Measurements from ENCODE around the gene LHX5.

LHX5 gene

GRCh38 chr12:113438523-113439300 is 33.0 kb downstream of the LHX5 start:
- no peak for DNase-seq

DNA sequence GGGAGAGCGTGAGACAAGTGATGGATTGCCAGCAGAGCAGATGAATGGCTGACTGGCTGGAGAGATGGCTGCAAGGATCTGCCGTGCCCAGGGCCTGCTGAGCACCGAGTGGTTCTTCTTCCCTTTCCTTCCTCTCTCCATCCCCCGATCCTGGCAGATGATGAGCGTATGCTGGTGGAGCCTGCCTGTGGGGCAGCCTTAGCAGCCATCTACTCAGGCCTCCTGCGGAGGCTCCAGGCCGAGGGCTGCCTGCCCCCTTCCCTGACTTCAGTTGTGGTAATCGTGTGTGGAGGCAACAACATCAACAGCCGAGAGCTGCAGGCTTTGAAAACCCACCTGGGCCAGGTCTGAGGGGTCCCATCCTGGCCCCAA is 34.0 kb downstream of the LHX5 start:
- DNase-seq, result no peak

DNA sequence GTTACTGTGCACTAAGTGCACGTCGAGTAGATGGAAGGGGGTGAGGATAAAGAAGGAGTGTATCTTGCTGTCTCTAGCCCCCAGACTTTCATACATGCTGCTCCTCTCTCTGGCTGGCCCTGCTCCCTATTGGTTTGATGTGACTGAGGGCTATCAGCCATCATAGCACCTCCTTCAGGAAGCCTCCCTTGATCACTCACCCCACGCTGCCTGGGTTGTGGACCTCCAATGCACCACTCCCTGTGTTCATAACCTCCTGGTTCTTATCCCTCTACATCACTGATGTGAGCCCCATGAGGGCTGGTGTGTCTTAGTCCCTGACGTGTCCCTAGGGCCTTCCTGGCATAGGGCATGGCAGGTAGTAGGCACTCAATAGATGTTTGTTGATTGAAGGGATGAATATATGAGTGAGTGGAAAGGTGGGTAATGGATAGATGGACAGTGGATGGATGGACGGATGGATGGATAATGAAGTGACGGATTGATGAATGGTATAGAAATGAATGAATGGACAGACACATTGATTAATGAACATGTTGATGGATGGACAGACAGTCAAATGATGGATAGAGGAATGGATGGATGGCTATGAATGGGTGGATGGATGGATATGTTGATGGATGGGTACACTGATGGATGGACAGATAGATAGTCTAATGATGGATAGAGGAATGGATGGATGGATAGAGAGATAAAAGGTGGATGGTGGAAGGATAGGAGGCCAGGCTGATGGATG is 34.5 kb downstream of the LHX5 start:
- no peak for DNase-seq

GRCh38 chr12:113436586-113436985 is 35.1 kb downstream of the LHX5 start:
- no peak for DNase-seq

- DNase-seq, result no peak
Measured at GRCh38 chr12:113435367-113435766, 36.3 kb downstream of the LHX5 start.

GRCh38 chr12:113432986-113433385 is 38.7 kb downstream of the LHX5 start:
- DNase-seq, result no peak

- no peak for DNase-seq
Measured at GRCh38 chr12:113428482-113428881, 43.2 kb downstream of the LHX5 start.

DNA sequence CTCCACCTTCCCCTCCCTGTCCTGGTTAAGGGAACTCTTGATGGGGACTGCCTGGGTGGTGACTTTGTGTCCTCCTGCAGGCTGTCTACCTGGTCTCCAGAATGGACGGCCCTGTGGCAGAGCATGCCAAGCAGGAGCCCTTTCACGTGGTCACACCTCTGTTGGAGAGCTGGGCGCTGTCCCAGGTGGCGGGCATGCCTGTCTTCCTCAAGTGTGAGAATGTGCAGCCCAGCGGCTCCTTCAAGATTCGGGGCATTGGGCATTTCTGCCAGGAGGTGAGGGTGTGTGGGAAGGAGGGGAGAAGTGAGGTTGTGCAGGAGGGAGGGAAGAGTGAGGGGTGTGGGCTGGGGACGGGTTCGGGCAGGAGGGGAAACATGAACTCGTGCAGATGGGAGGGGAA is 43.8 kb downstream of the LHX5 start:
- no peak for DNase-seq

- DNase-seq, result no peak
Measured at GRCh38 chr12:113425960-113426453, 45.7 kb downstream of the LHX5 start.

GRCh38 chr12:113424915-113425823 is 46.5 kb downstream of the LHX5 start:
- peak; percentile 56 for DNase-seq

GRCh38 chr12:113424456-113424855 is 47.2 kb downstream of the LHX5 start:
- DNase-seq, result no peak

GRCh38 chr12:113422886-113423669 is 48.6 kb downstream of the LHX5 start:
- DNase-seq, result peak; percentile 22

DNA sequence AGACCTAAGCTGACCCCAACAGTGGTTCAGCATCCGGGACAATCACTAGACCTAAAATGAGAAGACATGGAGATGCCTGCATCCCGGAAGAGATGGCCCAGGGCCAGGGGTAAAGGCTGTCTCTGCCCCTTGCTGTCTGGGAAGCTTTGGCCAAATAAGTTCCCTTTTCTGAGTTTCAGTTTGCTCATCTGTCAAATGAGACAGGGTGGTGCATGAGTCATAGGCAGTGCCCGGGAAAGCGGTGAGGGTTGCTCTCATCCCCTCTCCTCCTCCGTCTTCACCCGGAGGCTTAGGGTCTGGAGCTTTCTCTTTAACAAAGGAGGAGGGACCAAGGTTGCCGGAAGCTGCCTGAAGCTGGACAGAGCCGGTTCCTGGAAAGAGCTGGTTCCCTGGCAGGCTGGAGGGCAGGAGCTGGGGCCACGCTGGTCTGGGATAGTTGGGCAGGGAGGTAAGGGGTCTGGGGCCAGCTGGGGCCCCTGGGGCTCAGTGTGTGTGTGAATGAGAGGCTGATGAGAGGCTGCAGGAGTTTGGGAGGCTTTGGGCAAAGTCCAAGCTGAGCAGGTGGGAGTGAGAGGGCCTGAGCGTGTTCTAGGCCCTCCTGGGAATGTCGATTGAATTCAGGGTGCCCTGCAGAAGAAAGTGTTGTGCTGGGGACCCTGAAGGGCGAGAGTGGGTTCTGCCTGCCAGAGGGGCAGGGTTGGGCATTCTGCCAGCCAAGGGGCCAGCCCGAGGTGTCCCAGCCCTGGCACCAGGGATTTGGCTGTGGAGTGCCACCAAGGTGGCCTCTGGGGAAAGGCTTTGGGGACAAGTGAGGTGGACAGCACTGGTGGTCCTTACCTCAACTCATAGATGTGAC is 49.4 kb downstream of the LHX5 start, which contains the start of gene SDSL:
SDSL (plus strand) TSS at position 351 of the 856 bp plus-strand sequence. CDS start 5,603 bp downstream, outside the sequence.
- DNase-seq, result peak; percentile 99

- no peak for DNase-seq
Measured at GRCh38 chr12:113420996-113421595, 50.6 kb downstream of the LHX5 start.

DNA sequence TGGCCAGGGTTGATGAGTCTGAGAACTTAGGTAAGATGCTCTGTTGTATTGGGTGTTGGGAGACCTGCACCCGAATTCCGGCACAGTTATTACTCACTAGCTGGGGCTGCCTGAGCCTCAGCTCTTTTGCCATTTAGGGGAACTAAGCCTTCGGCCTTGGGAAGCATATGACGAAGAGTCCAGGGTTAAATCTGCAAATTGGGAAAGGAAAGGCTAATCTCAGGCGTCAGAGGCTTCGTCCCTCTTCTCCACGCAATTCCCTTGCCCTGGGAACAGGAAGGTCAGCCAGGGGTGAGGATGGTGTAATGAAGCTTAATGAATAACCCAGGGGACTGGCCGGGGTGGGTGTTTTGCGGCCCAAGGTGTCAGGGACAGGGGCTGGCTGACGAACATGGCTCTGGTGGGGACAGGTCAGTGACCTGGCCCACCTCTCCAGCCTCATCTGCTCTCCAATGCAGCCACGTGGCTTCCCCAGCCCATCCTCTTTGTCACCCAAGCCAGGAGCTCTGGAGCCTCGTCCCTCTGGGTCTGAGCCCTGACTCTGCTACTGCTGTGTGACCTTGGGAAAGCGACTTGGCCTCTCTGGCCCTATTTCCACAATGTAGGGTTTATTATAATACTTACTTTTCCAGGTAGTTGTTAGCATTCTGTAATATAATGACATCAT is 53.3 kb downstream of the LHX5 start:
- DNase-seq, result peak; percentile 96

- peak; percentile 92 for DNase-seq
Measured at GRCh38 chr12:113416091-113416754, 55.4 kb downstream of the LHX5 start.

GRCh38 chr12:113414519-113415038 is 57.1 kb downstream of the LHX5 start:
- no peak for DNase-seq

DNA sequence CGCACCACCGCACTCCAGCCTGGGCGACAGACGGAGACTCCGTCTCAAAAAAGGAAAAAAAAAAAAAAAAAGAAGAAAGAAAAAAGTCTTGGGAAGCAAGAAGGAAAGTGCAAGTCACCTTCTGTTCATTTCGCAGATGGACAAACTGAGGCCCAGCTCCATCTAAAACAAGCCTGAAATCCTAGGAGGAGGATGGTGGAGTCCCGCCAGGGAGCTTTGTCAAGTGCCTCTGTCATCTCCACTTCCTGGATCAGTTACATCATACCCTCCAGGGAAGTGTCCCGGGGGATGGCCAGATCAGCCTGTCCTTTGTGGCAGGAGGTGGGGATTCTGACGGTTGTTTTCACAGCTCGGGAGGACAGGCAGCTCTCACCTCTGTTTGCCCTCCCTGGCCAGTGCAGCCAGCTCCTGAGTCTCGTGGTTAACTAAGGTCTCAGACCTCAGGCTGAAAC is 58.2 kb downstream of the LHX5 start:
- peak; percentile 65 for DNase-seq
